ENCODE data around the gene OR10J1.
"Not testable (repeated sequence)": the region's sequence is repeated elsewhere in the genome, so short reads cannot be mapped to it uniquely, and the experiment has no call there.

The OR10J1 gene

GRCh38 chr1:159431904-159432303 lies 7.6 kb upstream of the OR10J1 start, which contains the start of gene OR10J4:
Gene OR10J4 (plus strand): TSS chr1:159432204.
- no peak for TF ChIP-seq CTCF (IDR thresholded peaks at IDR 0.05; ENCODE audit: insufficient read depth, low read depth, low read length, missing control alignments)
- no peak for DNase-seq (ENCODE audit: low read depth)
- no peak within 1 kb of the TSS for H3K4me3 ChIP-seq (ENCODE audit: low read length)

GRCh38 chr1:159436469-159436868 lies 3.1 kb upstream of the OR10J1 start:
- no peak overlapping the region for H3K4me3 ChIP-seq (ENCODE audit: low read length)
- no peak for TF ChIP-seq CTCF (IDR thresholded peaks at IDR 0.05; ENCODE audit: insufficient read depth, low read depth, low read length, missing control alignments)
- no peak for DNase-seq (ENCODE audit: low read depth)

DNA sequence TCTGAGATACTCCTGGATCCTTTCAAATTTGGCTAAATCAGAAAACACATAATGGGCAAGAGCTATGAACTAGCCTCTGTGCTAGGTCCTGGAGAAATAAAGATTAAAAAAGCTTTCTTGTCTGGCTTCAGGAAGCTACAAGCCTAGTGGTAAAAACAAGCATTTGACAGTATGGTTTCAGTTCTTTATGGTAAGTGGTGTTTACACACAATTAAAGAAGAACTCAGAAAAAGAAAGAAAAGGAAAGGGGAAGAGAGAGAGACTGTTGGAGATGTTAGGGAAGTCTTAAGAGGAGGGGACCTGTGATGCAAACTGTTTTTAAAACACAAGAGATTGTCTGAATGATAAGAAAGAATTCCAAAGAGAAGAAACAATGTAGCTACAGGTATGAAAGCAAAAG lies 1.8 kb downstream of the OR10J1 start:
- no peak overlapping the region for H3K4me3 ChIP-seq (ENCODE audit: low read length)
- DNase-seq (ENCODE audit: low read depth): no peak
- TF ChIP-seq CTCF (IDR thresholded peaks at IDR 0.05; ENCODE audit: insufficient read depth, low read depth, low read length, missing control alignments): no peak

DNA sequence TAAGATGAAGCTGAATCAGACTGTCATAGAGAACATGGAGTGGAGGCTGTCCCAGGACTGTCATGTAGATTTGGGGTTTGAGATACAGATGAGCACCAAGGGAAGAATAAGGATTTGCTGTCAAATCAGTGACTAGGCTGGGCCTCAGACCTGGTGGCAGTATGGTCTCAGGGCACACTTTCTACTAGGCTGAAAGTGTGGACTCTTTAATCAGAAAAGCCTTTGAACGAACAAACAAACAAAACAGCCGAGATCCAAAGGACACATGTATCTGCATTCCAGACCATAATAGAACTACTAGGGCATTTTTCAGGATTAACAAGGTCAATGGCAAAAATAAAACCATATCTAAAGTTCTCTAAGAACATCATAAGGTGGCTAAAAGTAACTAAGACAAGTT lies 2.9 kb downstream of the OR10J1 start:
- no peak for DNase-seq (ENCODE audit: low read depth)
- no peak overlapping the region for H3K4me3 ChIP-seq (ENCODE audit: low read length)
- TF ChIP-seq CTCF (IDR thresholded peaks at IDR 0.05; ENCODE audit: insufficient read depth, low read depth, low read length, missing control alignments): no peak

GRCh38 chr1:159443066-159443750 lies 3.7 kb downstream of the OR10J1 start:
- no peak for DNase-seq (ENCODE audit: low read depth)
- H3K4me3 ChIP-seq (ENCODE audit: low read length): no peak overlapping the region
- no peak for TF ChIP-seq CTCF (IDR thresholded peaks at IDR 0.05; ENCODE audit: insufficient read depth, low read depth, low read length, missing control alignments)

DNA sequence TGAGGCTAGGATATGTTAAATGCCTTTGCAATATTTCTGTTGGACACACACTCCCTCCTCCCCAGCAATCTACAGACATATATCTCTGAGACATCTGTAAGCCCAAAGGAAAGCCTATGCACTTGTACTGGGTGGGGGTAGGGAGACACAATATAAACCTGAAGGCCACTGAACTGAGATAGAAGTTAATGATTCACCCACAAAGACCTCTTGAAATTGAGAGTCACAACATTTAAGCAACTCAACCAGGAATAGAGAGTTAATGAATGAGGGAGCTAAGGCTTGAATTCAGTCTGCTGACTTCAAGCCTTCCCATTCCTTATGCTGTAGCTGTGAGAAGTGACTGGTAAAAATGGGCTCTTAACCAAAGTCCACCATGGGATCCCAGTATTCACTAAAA lies 5.0 kb downstream of the OR10J1 start:
- TF ChIP-seq CTCF (IDR thresholded peaks at IDR 0.05; ENCODE audit: insufficient read depth, low read depth, low read length, missing control alignments): no peak
- no peak for DNase-seq (ENCODE audit: low read depth)
- H3K4me3 ChIP-seq (ENCODE audit: low read length): no peak overlapping the region

GRCh38 chr1:159448181-159448580 lies 8.7 kb downstream of the OR10J1 start:
- H3K4me3 ChIP-seq (ENCODE audit: low read length): no peak overlapping the region
- TF ChIP-seq CTCF (IDR thresholded peaks at IDR 0.05; ENCODE audit: insufficient read depth, low read depth, low read length, missing control alignments): no peak
- DNase-seq (ENCODE audit: low read depth): no peak

GRCh38 chr1:159449605-159450004 lies 10.1 kb downstream of the OR10J1 start:
- not testable (repeated sequence) for H3K4me3 ChIP-seq (ENCODE audit: low read length); DNase-seq (ENCODE audit: low read depth)

Measured in epithelial cell of esophagus (primary cell).